Lower leg skin (tissue), 3 donors: ENCODE results near the gene CTPS1.

ENCODE experiments used
- CTCF ChIP-seq, 3 donors: fragments of 450-650 bp; IDR thresholded peaks; one replicate each; pipeline ENCODE4 v1.5.1; 2016; ENCODE audit warnings: antibody characterized with exemption in 3 of 3, mild to moderate bottlenecking in 3 of 3, moderate library complexity in 2 of 3
- POLR2A ChIP-seq, 2 donors: fragments of 450-650 bp; IDR thresholded peaks; one replicate each; pipeline ENCODE4 v1.6.1; 2016 to 2017; ENCODE audit warnings: antibody characterized with exemption in 2 of 2, mild to moderate bottlenecking in 1 of 2, moderate library complexity in 1 of 2

GRCh38 chr1:41017141-41018017 is 37.9 kb downstream of the CTPS1 start:
- no peak for TF ChIP-seq POLR2A (IDR thresholded peaks at IDR 0.05)
- TF ChIP-seq CTCF (IDR thresholded peaks at IDR 0.05): no peak
